SK-N-SH treated with all-trans-retinoic acid at 6 μM for 48 hours (cell line): Measurements from ENCODE around the gene TPRG1.

Experiments
- ATAC-seq: fragments of 200-7000 bp; cut with Tn5 transposase; 3 replicates; pipeline ENCODE4 v1.9.1; 2020; ENCODE audit warnings: mild to moderate bottlenecking, moderate library complexity
- BACH2 ChIP-seq: fragments of 250-450 bp; sonication (Bioruptor Pico); IDR thresholded peaks from 2 replicates; pipeline ENCODE4 v1.9.0; 2021; ENCODE audit warnings: mild to moderate bottlenecking, borderline replicate concordance
- ESRRG ChIP-seq: fragments of 250-450 bp; sonication (Bioruptor Pico); IDR thresholded peaks from 2 replicates; pipeline ENCODE4 v1.6.1; 2021; ENCODE audit warnings: mild to moderate bottlenecking
- GLIS3 ChIP-seq: fragments of 250-450 bp; sonication (Bioruptor Pico); IDR thresholded peaks from 2 replicates; pipeline ENCODE4 v1.5.0; 2020; ENCODE audit warnings: mild to moderate bottlenecking, moderate library complexity
- ISL1 ChIP-seq: fragments of 250-450 bp; sonication (Bioruptor Pico); IDR thresholded peaks from 2 replicates; pipeline ENCODE4 v2.1.2; 2022; ENCODE audit warnings: mild to moderate bottlenecking, moderate library complexity
- OSR1 ChIP-seq: fragments of 250-450 bp; sonication (Bioruptor Pico); IDR thresholded peaks from 2 replicates; pipeline ENCODE4 v1.8.0; 2022; ENCODE audit warnings: moderate library complexity, mild to moderate bottlenecking, inconsistent platforms
- PPARA ChIP-seq: fragments of 250-450 bp; sonication (Bioruptor Pico); IDR thresholded peaks from 2 replicates; pipeline ENCODE4 v1.5.0; 2020; ENCODE audit warnings: mild to moderate bottlenecking, borderline replicate concordance
- RARB ChIP-seq: fragments of 250-450 bp; sonication (Bioruptor Pico); IDR thresholded peaks from 2 replicates; pipeline ENCODE4 v1.8.0; 2021; ENCODE audit warnings: mild to moderate bottlenecking, moderate library complexity
- SNAI2 ChIP-seq: fragments of 250-450 bp; sonication (Bioruptor Pico); IDR thresholded peaks from 2 replicates; pipeline ENCODE4 v1.5.0; 2020; ENCODE audit warnings: mild to moderate bottlenecking, moderate library complexity
- TCF4 ChIP-seq: fragments of 250-450 bp; sonication (Bioruptor Pico); IDR thresholded peaks from 2 replicates; pipeline ENCODE4 v1.8.0; 2021; ENCODE audit warnings: mild to moderate bottlenecking, moderate library complexity, borderline replicate concordance
- ZC3H10 ChIP-seq: fragments of 250-450 bp; sonication (Bioruptor Pico); IDR thresholded peaks from 2 replicates; pipeline ENCODE4 v1.5.1; 2021; ENCODE audit warnings: mild to moderate bottlenecking, moderate library complexity
- ZFP3 ChIP-seq: fragments of 250-450 bp; sonication (Bioruptor Pico); IDR thresholded peaks from 2 replicates; pipeline ENCODE4 v1.5.0; 2020; ENCODE audit warnings: mild to moderate bottlenecking, moderate library complexity
- ZFP30 ChIP-seq: fragments of 450-650 bp; formaldehyde crosslinking; IDR thresholded peaks from 2 replicates; pipeline ENCODE4 v1.5.0; 2022; ENCODE audit warnings: mild to moderate bottlenecking, moderate library complexity
- ZNF565 ChIP-seq: fragments of 450-650 bp; formaldehyde crosslinking; conservative IDR thresholded peaks from 2 replicates; pipeline ENCODE4 v1.5.0; 2020; ENCODE audit warnings: low read depth, mild to moderate bottlenecking, moderate library complexity
- ZNF70 ChIP-seq: fragments of 450-650 bp; formaldehyde crosslinking; IDR thresholded peaks from 2 replicates; pipeline ENCODE4 v1.5.0; 2020; ENCODE audit warnings: mild to moderate bottlenecking, moderate library complexity
- ZNF8 ChIP-seq: fragments of 450-650 bp; formaldehyde crosslinking; IDR thresholded peaks from 2 replicates; pipeline ENCODE4 v1.5.0; 2020; ENCODE audit warnings: mild to moderate bottlenecking, moderate library complexity
- TF ChIP-seq, protein P1 (sequence below): fragments of 250-450 bp; sonication (Bioruptor Pico); IDR thresholded peaks from 2 replicates; pipeline ENCODE4 v1.5.0; 2020; ENCODE audit warnings: mild to moderate bottlenecking, moderate library complexity
- TF ChIP-seq, protein P2 (sequence below): fragments of 250-450 bp; sonication (Bioruptor Pico); IDR thresholded peaks from 2 replicates; pipeline ENCODE4 v1.5.1; 2020; ENCODE audit warnings: low read depth, mild to moderate bottlenecking, moderate library complexity
- TF ChIP-seq, protein P3 (sequence below): fragments of 250-450 bp; sonication (Bioruptor Pico); IDR thresholded peaks from 2 replicates; pipeline ENCODE4 v1.5.1; 2021; ENCODE audit warnings: mild to moderate bottlenecking, moderate library complexity
- TF ChIP-seq, protein P4 (sequence below): fragments of 250-450 bp; sonication (Bioruptor Pico); IDR thresholded peaks from 2 replicates; pipeline ENCODE4 v1.8.0; 2021; ENCODE audit warnings: low read depth, mild to moderate bottlenecking, moderate library complexity, borderline replicate concordance

The TPRG1 gene

DNA sequence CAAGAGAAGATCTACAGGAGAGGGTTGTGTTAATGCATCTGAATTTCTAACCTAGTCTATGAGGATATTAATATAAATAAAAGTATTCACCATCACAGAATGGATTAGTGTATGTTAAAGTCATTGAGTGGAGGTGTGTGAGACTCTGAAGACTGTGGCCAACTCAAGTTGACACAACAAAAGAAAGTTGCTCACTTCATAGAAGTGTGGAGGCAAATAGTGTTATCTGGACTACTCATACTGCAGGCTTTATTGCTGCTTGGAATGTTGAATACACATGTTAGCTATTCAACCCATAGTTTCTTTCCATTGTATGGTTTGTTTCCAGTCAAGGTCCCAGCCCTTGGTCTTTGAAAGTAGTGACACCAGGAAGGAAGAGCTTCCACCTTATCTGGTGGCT is 38.0 kb upstream of the TPRG1 start (continued):
- TF ChIP-seq RARB: no peak

DNA sequence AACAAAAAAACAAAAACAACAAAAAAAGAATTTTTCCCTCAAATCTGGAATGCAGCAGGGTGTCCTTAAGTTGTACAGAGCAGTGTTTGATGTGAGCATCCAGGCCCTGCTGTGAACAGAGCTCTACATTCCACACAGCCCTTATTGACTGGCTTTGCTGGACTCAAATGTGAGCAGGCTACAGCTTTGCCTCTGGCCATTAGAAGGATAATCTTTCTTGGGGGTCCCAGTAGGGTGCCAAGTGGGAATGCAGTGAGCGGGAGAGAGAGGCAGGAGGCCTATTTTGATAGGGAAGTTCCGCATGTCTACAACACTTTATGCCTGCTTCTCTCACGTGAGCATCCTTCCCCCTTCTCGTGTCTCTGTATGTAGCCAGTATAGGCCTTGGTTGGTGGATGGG is 34.4 kb upstream of the TPRG1 start:
- ATAC-seq: no peak
- TF ChIP-seq ESRRG: no peak
- TF ChIP-seq, protein P1, sequence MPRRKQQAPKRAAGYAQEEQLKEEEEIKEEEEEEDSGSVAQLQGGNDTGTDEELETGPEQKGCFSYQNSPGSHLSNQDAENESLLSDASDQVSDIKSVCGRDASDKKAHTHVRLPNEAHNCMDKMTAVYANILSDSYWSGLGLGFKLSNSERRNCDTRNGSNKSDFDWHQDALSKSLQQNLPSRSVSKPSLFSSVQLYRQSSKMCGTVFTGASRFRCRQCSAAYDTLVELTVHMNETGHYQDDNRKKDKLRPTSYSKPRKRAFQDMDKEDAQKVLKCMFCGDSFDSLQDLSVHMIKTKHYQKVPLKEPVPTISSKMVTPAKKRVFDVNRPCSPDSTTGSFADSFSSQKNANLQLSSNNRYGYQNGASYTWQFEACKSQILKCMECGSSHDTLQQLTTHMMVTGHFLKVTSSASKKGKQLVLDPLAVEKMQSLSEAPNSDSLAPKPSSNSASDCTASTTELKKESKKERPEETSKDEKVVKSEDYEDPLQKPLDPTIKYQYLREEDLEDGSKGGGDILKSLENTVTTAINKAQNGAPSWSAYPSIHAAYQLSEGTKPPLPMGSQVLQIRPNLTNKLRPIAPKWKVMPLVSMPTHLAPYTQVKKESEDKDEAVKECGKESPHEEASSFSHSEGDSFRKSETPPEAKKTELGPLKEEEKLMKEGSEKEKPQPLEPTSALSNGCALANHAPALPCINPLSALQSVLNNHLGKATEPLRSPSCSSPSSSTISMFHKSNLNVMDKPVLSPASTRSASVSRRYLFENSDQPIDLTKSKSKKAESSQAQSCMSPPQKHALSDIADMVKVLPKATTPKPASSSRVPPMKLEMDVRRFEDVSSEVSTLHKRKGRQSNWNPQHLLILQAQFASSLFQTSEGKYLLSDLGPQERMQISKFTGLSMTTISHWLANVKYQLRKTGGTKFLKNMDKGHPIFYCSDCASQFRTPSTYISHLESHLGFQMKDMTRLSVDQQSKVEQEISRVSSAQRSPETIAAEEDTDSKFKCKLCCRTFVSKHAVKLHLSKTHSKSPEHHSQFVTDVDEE: no peak

DNA sequence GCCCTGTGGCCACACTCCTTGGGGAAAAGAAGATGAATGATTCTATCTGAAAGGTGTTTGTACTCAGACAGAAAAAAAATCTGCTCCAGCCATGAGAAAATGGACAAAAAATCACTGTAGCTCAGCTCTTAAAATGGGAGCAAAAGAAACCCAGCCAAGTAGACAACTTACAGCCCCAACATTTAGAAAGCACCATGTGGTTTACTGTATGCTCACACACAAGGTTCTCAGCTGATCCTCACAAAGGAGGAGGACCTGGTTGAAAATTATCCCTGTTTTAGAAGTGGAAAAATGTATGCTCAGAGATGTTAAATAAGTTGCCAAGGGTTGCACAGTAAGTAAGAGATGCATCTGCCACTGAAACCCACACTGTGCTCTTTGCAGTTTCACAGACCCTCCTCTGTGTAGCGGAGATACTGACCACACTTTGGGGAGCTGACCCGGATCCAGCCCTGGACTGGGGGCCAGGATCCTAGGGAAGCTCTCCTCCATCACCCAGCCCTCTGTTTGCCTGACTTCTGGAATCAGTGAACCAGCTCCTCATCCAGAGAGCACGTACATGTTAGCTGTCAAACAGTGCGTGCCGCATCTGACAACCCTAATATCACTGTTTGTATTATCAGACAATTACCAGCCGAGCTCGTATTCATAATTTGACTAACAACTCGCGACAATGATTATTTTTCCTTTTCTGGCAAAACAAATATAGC is 32.7 kb upstream of the TPRG1 start:
- no peak for TF ChIP-seq ESRRG

DNA sequence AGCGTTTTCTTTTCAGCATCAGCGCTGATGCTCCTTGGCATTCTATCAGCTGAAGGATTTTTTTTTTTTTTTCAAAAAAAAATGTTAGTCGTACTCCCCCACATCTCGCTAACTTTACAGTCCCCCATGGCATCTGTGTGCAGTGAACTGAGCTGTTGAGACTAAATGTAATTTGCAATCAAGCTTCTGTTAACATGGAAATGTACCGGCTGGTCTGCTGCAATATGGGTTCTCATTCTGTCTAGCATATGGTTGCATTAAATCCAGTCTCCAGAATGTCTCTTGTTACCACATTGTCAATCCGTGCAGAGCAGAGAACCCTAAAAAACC is 32.2 kb upstream of the TPRG1 start:
- ATAC-seq: no peak
- no peak for TF ChIP-seq ISL1 (CRISPR knock-in tag)
- TF ChIP-seq ZFP30 (CRISPR knock-in tag): no peak
- no peak for TF ChIP-seq GLIS3 (CRISPR knock-in tag)
- no peak for TF ChIP-seq OSR1
- TF ChIP-seq ZFP3 (CRISPR knock-in tag): no peak
- TF ChIP-seq, protein P1: no peak
- TF ChIP-seq, protein P2, sequence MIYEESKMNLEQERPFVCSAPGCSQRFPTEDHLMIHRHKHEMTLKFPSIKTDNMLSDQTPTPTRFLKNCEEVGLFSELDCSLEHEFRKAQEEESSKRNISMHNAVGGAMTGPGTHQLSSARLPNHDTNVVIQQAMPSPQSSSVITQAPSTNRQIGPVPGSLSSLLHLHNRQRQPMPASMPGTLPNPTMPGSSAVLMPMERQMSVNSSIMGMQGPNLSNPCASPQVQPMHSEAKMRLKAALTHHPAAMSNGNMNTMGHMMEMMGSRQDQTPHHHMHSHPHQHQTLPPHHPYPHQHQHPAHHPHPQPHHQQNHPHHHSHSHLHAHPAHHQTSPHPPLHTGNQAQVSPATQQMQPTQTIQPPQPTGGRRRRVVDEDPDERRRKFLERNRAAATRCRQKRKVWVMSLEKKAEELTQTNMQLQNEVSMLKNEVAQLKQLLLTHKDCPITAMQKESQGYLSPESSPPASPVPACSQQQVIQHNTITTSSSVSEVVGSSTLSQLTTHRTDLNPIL: no peak
- no peak for TF ChIP-seq TCF4
- TF ChIP-seq RARB: no peak
- TF ChIP-seq BACH2 (CRISPR knock-in tag): no peak
- TF ChIP-seq, protein P3, sequence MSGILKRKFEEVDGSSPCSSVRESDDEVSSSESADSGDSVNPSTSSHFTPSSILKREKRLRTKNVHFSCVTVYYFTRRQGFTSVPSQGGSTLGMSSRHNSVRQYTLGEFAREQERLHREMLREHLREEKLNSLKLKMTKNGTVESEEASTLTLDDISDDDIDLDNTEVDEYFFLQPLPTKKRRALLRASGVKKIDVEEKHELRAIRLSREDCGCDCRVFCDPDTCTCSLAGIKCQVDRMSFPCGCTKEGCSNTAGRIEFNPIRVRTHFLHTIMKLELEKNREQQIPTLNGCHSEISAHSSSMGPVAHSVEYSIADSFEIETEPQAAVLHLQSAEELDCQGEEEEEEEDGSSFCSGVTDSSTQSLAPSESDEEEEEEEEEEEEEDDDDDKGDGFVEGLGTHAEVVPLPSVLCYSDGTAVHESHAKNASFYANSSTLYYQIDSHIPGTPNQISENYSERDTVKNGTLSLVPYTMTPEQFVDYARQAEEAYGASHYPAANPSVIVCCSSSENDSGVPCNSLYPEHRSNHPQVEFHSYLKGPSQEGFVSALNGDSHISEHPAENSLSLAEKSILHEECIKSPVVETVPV (CRISPR knock-in tag): no peak
- TF ChIP-seq ZC3H10 (CRISPR knock-in tag): no peak
- no peak for TF ChIP-seq ZNF70 (CRISPR knock-in tag)
- TF ChIP-seq ZNF8 (CRISPR knock-in tag): no peak
- TF ChIP-seq ZNF565 (CRISPR knock-in tag): no peak
- TF ChIP-seq PPARA (CRISPR knock-in tag): no peak
- TF ChIP-seq, protein P4, sequence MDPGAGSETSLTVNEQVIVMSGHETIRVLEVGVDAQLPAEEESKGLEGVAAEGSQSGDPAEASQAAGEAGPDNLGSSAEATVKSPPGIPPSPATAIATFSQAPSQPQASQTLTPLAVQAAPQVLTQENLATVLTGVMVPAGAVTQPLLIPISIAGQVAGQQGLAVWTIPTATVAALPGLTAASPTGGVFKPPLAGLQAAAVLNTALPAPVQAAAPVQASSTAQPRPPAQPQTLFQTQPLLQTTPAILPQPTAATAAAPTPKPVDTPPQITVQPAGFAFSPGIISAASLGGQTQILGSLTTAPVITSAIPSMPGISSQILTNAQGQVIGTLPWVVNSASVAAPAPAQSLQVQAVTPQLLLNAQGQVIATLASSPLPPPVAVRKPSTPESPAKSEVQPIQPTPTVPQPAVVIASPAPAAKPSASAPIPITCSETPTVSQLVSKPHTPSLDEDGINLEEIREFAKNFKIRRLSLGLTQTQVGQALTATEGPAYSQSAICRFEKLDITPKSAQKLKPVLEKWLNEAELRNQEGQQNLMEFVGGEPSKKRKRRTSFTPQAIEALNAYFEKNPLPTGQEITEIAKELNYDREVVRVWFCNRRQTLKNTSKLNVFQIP (CRISPR knock-in tag): no peak
- TF ChIP-seq SNAI2: no peak

More for the DNA sequence above, 32.7 kb upstream of the TPRG1 start:
- no peak for ATAC-seq
